Astrocyte (in vitro differentiated cells and primary cell): ENCODE data around the gene IL6. TPM values are rescaled to one million over a fixed set of nuclear protein-coding genes. Genes with fewer than 3 reads are reported as not detected.

Experiments
- DNase-seq: peaks from one replicate; pipeline ENCODE4 v3.0.0-alpha.2; 2010; ENCODE audit warnings: low read depth
- FAIRE-seq: peaks from 2 replicates; lab custom pipeline; 2011; peaks lifted over from hg19 to GRCh38; lab: Jason Lieb, UNC
- H2AFZ ChIP-seq: 2 replicates; pipeline ENCODE4 v1.6.0; 2012; ENCODE audit warnings: low read depth, low read length, inconsistent platforms
- H3K27ac ChIP-seq: 2 replicates; pipeline ENCODE4 v1.5.1; 2011; ENCODE audit warnings: low read depth, low read length, inconsistent platforms
- H3K27me3 ChIP-seq: 2 replicates; pipeline ENCODE4 v1.6.0; 2011; ENCODE audit warnings: low read length, inconsistent platforms; ENCODE audit not compliant: insufficient read depth
- H3K36me3 ChIP-seq: 2 replicates; pipeline ENCODE4 v1.5.1; 2011; ENCODE audit warnings: low read length, inconsistent platforms; ENCODE audit not compliant: insufficient read depth
- H3K4me1 ChIP-seq: 2 replicates; pipeline ENCODE4 v1.5.1; 2011; ENCODE audit warnings: low read length, inconsistent platforms; ENCODE audit not compliant: insufficient read depth
- H3K4me2 ChIP-seq: 2 replicates; pipeline ENCODE4 v1.6.0; 2012; ENCODE audit warnings: low read length, inconsistent platforms
- H3K4me3 ChIP-seq: 2 replicates; pipeline ENCODE4 v1.5.1; 2011; ENCODE audit warnings: low read depth, mild to moderate bottlenecking, low read length, inconsistent platforms; ENCODE audit not compliant: insufficient read depth
- H3K79me2 ChIP-seq: 2 replicates; pipeline ENCODE4 v1.6.0; 2012; ENCODE audit warnings: mild to moderate bottlenecking, low read length, inconsistent platforms; ENCODE audit not compliant: insufficient read depth
- H3K9ac ChIP-seq: 2 replicates; pipeline ENCODE4 v1.6.0; 2012; ENCODE audit warnings: mild to moderate bottlenecking, low read length, inconsistent platforms
- H3K9me3 ChIP-seq: 2 replicates; pipeline ENCODE4 v1.5.1; 2012; ENCODE audit warnings: low read depth, mild to moderate bottlenecking, low read length, inconsistent platforms; ENCODE audit not compliant: insufficient read depth
- H4K20me1 ChIP-seq: 2 replicates; pipeline ENCODE4 v1.6.0; 2012; ENCODE audit warnings: low read length, inconsistent platforms; ENCODE audit not compliant: insufficient read depth
- H3K27ac Mint-ChIP-seq: one replicate; pipeline ENCODE4 v1.8.0; 2021; ENCODE audit warnings: mild to moderate bottlenecking, mixed read lengths; ENCODE audit not compliant: unreplicated experiment
- H3K27me3 Mint-ChIP-seq: one replicate; pipeline ENCODE4 v1.8.0; 2021; ENCODE audit warnings: low read depth, mixed read lengths; ENCODE audit not compliant: unreplicated experiment
- H3K36me3 Mint-ChIP-seq: one replicate; pipeline ENCODE4 v1.8.0; 2021; ENCODE audit warnings: low read depth, mixed read lengths; ENCODE audit not compliant: unreplicated experiment
- H3K4me1 Mint-ChIP-seq: one replicate; pipeline ENCODE4 v1.8.0; 2021; ENCODE audit warnings: low read depth, mixed read lengths; ENCODE audit not compliant: unreplicated experiment
- H3K4me3 Mint-ChIP-seq: one replicate; pipeline ENCODE4 v1.8.0; 2021; ENCODE audit warnings: mild to moderate bottlenecking, moderate library complexity, mixed read lengths; ENCODE audit not compliant: unreplicated experiment
- H3K9me3 Mint-ChIP-seq: one replicate; pipeline ENCODE4 v1.8.0; 2021; ENCODE audit warnings: mild to moderate bottlenecking, mixed read lengths; ENCODE audit not compliant: unreplicated experiment
- EZH2 ChIP-seq: IDR thresholded peaks from 2 replicates; pipeline ENCODE4 v1.6.1; 2012; ENCODE audit warnings: mild to moderate bottlenecking, low read length, inconsistent platforms; ENCODE audit not compliant: insufficient read depth
- total RNA-seq: library from RNA; stranded (reverse); gene quantifications from 2 replicates; pipeline ENCODE4 v1.2.1, GENCODE V29; 2021
- TF ChIP-seq, protein P1 (sequence below): IDR thresholded peaks from 2 replicates; pipeline ENCODE4 v1.5.1; 2011; ENCODE audit warnings: low read depth, mild to moderate bottlenecking, inconsistent platforms, low read length, moderate library complexity; ENCODE audit not compliant: insufficient read depth

Gene IL6
- total RNA-seq, 1 donor from 2014 or later = 2.5 TPM

DNA sequence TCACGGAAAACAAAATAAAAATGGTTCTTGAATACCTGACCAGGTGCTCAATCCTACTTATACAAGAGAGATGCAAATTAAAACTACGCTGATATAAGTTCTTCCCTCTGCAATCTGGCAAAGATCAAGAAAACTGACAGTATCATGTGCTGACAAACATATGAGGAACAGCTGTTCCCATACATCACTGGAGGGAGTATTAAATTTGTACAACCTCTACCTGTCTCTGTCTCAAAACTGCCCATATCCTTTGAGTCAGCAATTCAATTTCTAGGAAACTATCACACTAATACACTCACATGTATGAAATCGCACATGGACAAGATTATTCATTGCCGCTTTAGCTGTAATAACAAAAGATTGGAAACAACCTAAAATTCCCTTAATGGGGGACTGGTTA is 11.0 kb upstream of the IL6 start:
- FAIRE-seq (peak; percentile 5), DNase-seq (no peak)
- no peaks in the 10 kb centered on the region for H3K27me3 ChIP-seq
- H4K20me1 ChIP-seq = no peaks in the 10 kb centered on the region
- no peak overlapping the region for H2AFZ ChIP-seq
- H3K9ac ChIP-seq = no peak overlapping the region
- TF ChIP-seq, protein P1, sequence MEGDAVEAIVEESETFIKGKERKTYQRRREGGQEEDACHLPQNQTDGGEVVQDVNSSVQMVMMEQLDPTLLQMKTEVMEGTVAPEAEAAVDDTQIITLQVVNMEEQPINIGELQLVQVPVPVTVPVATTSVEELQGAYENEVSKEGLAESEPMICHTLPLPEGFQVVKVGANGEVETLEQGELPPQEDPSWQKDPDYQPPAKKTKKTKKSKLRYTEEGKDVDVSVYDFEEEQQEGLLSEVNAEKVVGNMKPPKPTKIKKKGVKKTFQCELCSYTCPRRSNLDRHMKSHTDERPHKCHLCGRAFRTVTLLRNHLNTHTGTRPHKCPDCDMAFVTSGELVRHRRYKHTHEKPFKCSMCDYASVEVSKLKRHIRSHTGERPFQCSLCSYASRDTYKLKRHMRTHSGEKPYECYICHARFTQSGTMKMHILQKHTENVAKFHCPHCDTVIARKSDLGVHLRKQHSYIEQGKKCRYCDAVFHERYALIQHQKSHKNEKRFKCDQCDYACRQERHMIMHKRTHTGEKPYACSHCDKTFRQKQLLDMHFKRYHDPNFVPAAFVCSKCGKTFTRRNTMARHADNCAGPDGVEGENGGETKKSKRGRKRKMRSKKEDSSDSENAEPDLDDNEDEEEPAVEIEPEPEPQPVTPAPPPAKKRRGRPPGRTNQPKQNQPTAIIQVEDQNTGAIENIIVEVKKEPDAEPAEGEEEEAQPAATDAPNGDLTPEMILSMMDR = no peak
- no peaks in the 10 kb centered on the region for H3K9me3 ChIP-seq
- H3K79me2 ChIP-seq = no peaks in the 10 kb centered on the region
- H3K36me3 Mint-ChIP-seq = no peaks in the 10 kb centered on the region
- H3K4me3 Mint-ChIP-seq = no peak overlapping the region
- H3K4me3 ChIP-seq = no peak overlapping the region
- peaks cover 15% of the 10 kb centered on the region for H3K4me1 Mint-ChIP-seq
- no peak overlapping the region for H3K27ac Mint-ChIP-seq
- H3K36me3 ChIP-seq = no peaks in the 10 kb centered on the region
- no peaks in the 10 kb centered on the region for H3K9me3 Mint-ChIP-seq
- H3K4me1 ChIP-seq = peaks cover 17% of the 10 kb centered on the region
- H3K4me2 ChIP-seq = no peak overlapping the region
- H3K27ac ChIP-seq = no peak overlapping the region
- peaks cover 2% of the 10 kb centered on the region for H3K27me3 Mint-ChIP-seq

DNA sequence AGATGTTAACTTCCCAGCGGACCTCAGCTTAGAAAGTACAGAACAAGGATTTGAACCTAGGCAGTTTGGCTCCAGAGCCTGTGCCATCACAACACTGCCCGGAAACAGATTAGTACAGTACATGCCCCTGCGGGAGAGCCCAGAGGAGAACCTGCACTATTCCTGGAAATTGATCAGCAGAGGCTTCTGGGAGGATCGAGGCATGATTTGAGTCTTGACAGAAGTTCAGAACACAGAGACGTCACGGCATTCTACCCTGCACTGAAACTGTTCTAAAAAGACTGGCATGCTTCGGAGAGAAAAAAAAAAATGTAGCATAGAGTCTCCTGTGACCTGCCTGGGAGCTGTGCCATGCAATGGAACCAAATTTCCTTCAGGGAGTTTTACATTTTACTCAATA is 9.2 kb upstream of the IL6 start:
- Mint-ChIP-seq H3K4me1 (peaks cover 16% of the 10 kb centered on the region), H3K27me3 (peaks cover 2% of the 10 kb centered on the region), H3K36me3 (no peaks in the 10 kb centered on the region), H3K9me3 (no peaks in the 10 kb centered on the region), H3K4me3 (no peak overlapping the region), H3K27ac (peak overlapping the region; percentile 56)
- FAIRE-seq (no peak), DNase-seq (no peak)
- Histone ChIP-seq H3K79me2 (no peaks in the 10 kb centered on the region), H4K20me1 (no peaks in the 10 kb centered on the region), H3K4me3 (peak overlapping the region; percentile 23), H3K4me1 (peaks cover 18% of the 10 kb centered on the region), H3K9ac (peak overlapping the region; percentile 77), H3K27ac (peak overlapping the region; percentile 95), H3K27me3 (no peaks in the 10 kb centered on the region), H3K9me3 (no peaks in the 10 kb centered on the region), H2AFZ (peak overlapping the region; percentile 6), H3K4me2 (peak overlapping the region; percentile 79), H3K36me3 (no peaks in the 10 kb centered on the region)
- TF ChIP-seq EZH2 = no peak
- TF ChIP-seq, protein P1 = no peak

DNA sequence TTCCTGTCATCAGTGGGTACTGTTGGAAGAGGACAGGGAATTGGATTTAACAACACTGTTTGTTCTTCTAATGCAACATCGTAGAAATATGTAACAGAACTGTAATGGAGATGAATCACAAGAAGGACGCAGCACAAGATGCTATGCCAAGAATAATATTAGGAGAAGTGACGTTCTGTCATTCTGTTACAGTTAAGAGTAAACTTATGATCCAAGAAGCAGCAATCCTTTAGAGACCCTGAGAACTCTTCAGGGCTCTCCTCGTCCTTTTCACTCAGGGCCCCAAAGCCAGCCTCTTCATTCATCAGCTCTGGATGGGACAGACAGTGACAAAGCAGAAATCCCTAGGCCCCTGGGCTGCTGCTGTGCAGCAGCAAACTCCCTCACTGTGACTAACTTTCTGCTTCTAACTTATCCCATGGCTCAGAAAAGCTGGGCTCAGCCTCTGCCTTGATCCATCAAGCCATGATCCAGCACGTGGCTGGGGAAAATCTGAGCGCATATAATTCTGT is 8.7 kb upstream of the IL6 start:
- no peaks in the 10 kb centered on the region for H3K79me2 ChIP-seq
- TF ChIP-seq, protein P1 = no peak
- no peak for TF ChIP-seq EZH2
- DNase-seq (peak; percentile 94), FAIRE-seq (peak; percentile 89)
- Mint-ChIP-seq H3K4me3 (no peak overlapping the region), H3K27ac (peak overlapping the region; percentile 56), H3K9me3 (no peaks in the 10 kb centered on the region), H3K36me3 (no peaks in the 10 kb centered on the region), H3K27me3 (peaks cover 2% of the 10 kb centered on the region), H3K4me1 (peaks cover 21% of the 10 kb centered on the region)
- H3K27me3 ChIP-seq = no peaks in the 10 kb centered on the region
- no peaks in the 10 kb centered on the region for H4K20me1 ChIP-seq
- no peak overlapping the region for H3K4me3 ChIP-seq
- H3K9me3 ChIP-seq = no peaks in the 10 kb centered on the region
- H3K27ac ChIP-seq = peak overlapping the region; percentile 95
- peak overlapping the region; percentile 77 for H3K9ac ChIP-seq
- H3K4me1 ChIP-seq = peaks cover 23% of the 10 kb centered on the region
- H3K36me3 ChIP-seq = no peaks in the 10 kb centered on the region
- no peak overlapping the region for H2AFZ ChIP-seq
- peak overlapping the region; percentile 79 for H3K4me2 ChIP-seq
